NCI-H510A (cell line): ENCODE results near the gene TOR1A.

Experiments used
- DNase-seq: peaks from one replicate; lab custom pipeline; 2025; lab: John Stamatoyannopoulos, UW

TOR1A gene

GRCh38 chr9:129823935-129824601 is at the start of gene TOR1A:
Gene TOR1A (minus strand): TSS chr9:129824136. CDS start chr9:129824085, 51 bp downstream.
- DNase-seq, result peak; percentile 91

GRCh38 chr9:129871046-129871445 is 47.1 kb upstream of the TOR1A start:
- no peak for DNase-seq

- DNase-seq, result no peak
Observed at GRCh38 chr9:129869585-129870501, 45.9 kb upstream of the TOR1A start.

GRCh38 chr9:129868872-129869486 is 45.0 kb upstream of the TOR1A start:
- no peak for DNase-seq

GRCh38 chr9:129868023-129868871 is 44.3 kb upstream of the TOR1A start:
- DNase-seq, result no peak

GRCh38 chr9:129867136-129868022 is 43.4 kb upstream of the TOR1A start:
- no peak for DNase-seq

- DNase-seq, result no peak
Observed at GRCh38 chr9:129866394-129867135, 42.6 kb upstream of the TOR1A start.

GRCh38 chr9:129865668-129866320 is 41.9 kb upstream of the TOR1A start:
- no peak for DNase-seq

- no peak for DNase-seq
Observed at GRCh38 chr9:129864991-129865647, 41.2 kb upstream of the TOR1A start.

GRCh38 chr9:129863059-129863690 is 39.2 kb upstream of the TOR1A start:
- no peak for DNase-seq

GRCh38 chr9:129861447-129861827 is 37.5 kb upstream of the TOR1A start:
- no peak for DNase-seq

- DNase-seq, result no peak
Observed at GRCh38 chr9:129860653-129861446, 36.9 kb upstream of the TOR1A start.

GRCh38 chr9:129858167-129858962 is 34.4 kb upstream of the TOR1A start:
- DNase-seq, result no peak

GRCh38 chr9:129857207-129857606 is 33.3 kb upstream of the TOR1A start:
- no peak for DNase-seq

- DNase-seq, result no peak
Observed at GRCh38 chr9:129854588-129855110, 30.7 kb upstream of the TOR1A start.

- DNase-seq, result peak; percentile 74
Observed at GRCh38 chr9:129853614-129854013, 29.7 kb upstream of the TOR1A start.

GRCh38 chr9:129852579-129852978 is 28.6 kb upstream of the TOR1A start:
- DNase-seq, result no peak
